Astrocyte of the cerebellum (primary cell): ENCODE measurements around the gene NRG4.
"Not testable (repeated sequence)": the region's sequence is repeated elsewhere in the genome, so short reads cannot be mapped to it uniquely, and the experiment has no call there.

Source experiments
- DNase-seq: peaks from one replicate; pipeline ENCODE4 v3.0.0-alpha.2; 2011; ENCODE audit warnings: low read depth
- H3K4me3 ChIP-seq: 2 replicates; pipeline ENCODE4 v1.5.1; 2011; ENCODE audit warnings: mild to moderate bottlenecking, low read depth, low read length, moderate library complexity
- in situ Hi-C: cut with HindIII; loops from 2 replicates; pipeline ENCODE4 v1.10.0; 2017; ENCODE audit warnings: low sequenced_read_pairs
- TF ChIP-seq, protein P1 (sequence below): IDR thresholded peaks from 2 replicates; pipeline ENCODE4 v1.5.1; 2012; ENCODE audit warnings: low read length, low read depth, moderate library complexity, mild to moderate bottlenecking; ENCODE audit errors: missing control alignments

The NRG4 gene

DNA sequence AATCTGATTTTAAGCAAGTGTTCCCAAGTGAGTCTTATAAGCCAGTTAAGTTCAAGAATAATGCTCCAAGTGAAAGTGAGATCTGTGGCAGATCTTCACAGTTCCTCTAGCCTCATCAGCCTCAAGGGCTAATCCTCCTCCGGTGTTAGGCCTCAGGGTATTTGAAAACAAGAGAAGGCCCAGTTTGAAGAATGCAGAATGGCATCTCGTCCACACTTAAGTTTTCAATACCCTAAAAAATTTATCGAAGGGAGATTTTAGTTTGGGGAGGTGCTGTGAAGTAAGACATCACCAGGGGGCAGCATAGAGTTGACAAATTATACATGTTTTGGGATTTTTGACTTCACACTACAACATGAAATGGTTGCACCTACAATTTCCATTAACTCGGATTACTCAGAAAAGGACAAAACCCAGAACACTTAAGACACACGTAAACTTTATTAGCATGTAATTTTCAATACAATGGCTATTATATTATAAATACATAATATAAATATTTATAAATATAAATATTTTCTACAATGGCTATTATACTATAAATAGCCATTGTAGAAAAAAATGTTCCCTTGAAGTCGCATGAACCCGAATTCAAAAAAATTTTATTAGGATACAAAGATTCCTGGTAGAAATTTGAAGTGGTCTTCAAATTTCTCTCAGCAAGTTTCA is 45.2 kb upstream of the NRG4 start:
- no peak overlapping the region for H3K4me3 ChIP-seq
- in situ Hi-C loops = no loop called here
- TF ChIP-seq, protein P1, sequence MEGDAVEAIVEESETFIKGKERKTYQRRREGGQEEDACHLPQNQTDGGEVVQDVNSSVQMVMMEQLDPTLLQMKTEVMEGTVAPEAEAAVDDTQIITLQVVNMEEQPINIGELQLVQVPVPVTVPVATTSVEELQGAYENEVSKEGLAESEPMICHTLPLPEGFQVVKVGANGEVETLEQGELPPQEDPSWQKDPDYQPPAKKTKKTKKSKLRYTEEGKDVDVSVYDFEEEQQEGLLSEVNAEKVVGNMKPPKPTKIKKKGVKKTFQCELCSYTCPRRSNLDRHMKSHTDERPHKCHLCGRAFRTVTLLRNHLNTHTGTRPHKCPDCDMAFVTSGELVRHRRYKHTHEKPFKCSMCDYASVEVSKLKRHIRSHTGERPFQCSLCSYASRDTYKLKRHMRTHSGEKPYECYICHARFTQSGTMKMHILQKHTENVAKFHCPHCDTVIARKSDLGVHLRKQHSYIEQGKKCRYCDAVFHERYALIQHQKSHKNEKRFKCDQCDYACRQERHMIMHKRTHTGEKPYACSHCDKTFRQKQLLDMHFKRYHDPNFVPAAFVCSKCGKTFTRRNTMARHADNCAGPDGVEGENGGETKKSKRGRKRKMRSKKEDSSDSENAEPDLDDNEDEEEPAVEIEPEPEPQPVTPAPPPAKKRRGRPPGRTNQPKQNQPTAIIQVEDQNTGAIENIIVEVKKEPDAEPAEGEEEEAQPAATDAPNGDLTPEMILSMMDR = peak; percentile 77
- DNase-seq = no peak

DNA sequence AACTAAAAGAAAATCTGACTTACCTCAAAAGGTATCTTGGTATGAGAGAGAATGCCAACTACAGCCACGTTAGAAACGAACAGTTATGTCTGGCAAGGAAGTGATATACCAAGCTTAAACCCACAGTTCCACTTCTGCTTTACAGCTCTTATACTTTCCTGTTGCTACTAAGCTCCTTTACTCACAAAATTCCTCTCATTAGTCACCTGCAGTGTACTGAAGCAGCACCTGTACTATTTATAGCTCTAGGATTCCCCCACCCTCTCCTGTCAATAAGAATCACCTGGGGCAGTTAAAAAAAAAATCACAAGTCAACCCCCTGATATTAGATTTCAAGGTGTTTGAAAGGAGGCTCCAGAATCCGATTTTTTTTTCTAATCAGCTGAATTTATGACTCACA is 44.7 kb upstream of the NRG4 start:
- in situ Hi-C loops = no loop called here
- TF ChIP-seq, protein P1 = no peak
- no peak overlapping the region for H3K4me3 ChIP-seq

DNA sequence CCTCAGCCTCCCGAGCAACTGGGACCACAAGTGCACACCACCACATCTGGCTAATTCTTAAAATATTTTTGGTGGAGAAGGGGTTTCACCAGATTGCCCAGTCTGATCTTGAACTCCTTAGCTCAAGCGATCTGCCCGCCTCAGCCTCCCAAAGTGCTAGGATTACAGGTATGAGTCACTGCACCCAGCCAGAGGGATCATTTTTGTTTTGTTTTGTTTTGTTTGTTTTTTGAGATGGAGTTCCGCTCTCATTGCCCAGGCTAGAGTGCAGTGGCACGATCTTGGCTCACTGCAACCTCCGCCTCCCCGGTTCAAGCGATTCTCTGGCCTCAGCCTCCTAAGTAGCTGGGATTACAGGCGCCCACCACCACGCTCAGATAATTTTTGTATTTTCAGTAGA is 42.0 kb upstream of the NRG4 start:
- H3K4me3 ChIP-seq, DNase-seq, in situ Hi-C loops: not testable (repeated sequence)

More for the DNA sequence above, 44.7 kb upstream of the NRG4 start:
- no peak for DNase-seq

DNA sequence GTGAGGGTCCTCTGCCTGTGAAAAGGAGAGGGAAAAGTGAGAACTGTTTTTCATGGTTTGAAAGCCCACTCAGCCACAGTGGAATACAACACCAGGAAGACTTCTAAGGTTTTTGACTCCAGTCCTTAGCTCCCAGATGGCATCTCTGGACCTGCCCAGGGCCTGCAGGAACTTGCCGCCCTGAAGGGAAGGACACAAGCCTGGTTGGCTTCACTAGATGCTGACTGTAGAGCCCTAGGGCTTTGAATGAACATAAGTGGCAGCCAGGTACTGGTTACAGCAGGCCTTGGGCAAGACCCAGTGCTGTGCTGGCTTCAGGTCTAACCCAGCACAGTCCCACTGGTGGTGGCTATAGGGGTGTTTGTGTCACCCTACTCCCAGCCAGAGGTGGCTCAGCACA is 26.3 kb upstream of the NRG4 start:
- in situ Hi-C loops = no loop called here
- no peak for DNase-seq
- TF ChIP-seq, protein P1 = no peak
- H3K4me3 ChIP-seq = no peak overlapping the region

DNA sequence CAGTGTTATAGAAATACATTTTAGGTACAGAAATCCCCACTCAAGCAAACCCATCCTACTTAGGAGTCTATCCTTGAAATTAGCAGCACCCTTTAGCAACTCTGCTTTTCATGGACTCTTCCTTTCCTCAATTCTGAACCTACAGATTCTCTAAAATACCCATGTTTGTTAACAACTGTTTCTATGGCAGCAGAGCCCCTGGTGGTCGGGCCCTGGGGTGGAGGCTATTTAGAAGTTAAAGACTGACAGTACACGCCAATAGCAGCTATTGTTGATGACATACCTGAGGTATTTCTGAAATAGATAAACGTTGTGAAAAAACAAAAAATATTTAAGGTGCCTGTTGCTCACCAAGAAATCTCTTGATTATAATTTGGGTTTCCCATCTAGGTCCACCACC is 23.4 kb upstream of the NRG4 start:
- DNase-seq = no peak
- TF ChIP-seq, protein P1 = no peak
- in situ Hi-C loops = no loop called here
- H3K4me3 ChIP-seq = no peak overlapping the region

DNA sequence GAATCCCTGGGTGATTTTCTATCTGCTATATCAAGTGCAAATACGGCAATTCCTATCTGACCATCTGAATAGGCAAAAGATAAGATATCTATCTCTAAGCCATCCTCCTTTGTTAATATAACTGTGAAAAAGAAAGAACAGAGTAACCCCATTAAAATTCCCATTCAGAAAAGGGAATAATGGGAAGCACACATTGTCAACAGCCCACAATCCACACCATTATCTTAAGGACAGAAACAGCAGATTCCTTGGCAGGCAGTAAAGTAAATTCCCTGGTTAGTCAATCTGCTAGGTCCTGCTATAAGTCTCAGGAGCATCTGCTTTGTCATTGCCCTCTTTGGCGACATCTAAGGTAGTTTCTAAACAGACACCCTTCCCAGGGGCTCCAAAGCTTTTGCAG is 21.9 kb upstream of the NRG4 start:
- no peak overlapping the region for H3K4me3 ChIP-seq
- TF ChIP-seq, protein P1 = no peak
- DNase-seq = no peak
- in situ Hi-C loops = no loop called here

DNA sequence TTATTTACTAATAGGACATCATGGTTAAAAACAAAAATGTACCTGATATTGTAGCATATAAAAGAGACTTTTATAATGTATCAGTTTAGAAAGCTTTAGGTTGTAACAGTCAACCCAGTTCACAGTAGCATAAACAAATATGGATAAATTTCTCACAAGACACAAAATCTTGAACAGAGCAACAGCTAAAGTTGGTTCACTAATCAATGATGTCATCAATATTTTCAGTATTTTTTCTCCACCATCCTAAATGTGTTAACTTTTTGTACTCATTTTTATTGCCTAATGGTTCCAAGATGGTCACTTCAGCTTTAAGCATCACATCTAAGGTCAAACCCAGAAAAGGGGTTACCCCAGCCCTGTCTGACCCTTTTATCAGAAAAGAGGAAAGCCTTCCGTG is 21.2 kb upstream of the NRG4 start:
- no peak for DNase-seq
- TF ChIP-seq, protein P1 = no peak
- H3K4me3 ChIP-seq = no peak overlapping the region
- in situ Hi-C loops = no loop called here
